ENCODE measurements around the gene TLR10. TPM values are rescaled to one million over a fixed set of nuclear protein-coding genes. Genes with fewer than 3 reads are reported as not detected.
"Not testable (repeated sequence)": the region's sequence is repeated elsewhere in the genome, so short reads cannot be mapped to it uniquely, and the experiment has no call there.

TLR10 gene
- total RNA-seq, 1 experiment from 2014 or later, result not detected

GRCh38 chr4:38774181-38774955, 8.4 kb downstream of the TLR10 start:
- in situ Hi-C loops (cut with HindIII; ENCODE audit: low sequenced_read_pairs), result no loop called here

GRCh38 chr4:38770281-38770680, 12.5 kb downstream of the TLR10 start:
- DNase-seq (ENCODE audit: low spot score); in situ Hi-C loops (cut with HindIII; ENCODE audit: low sequenced_read_pairs): not testable (repeated sequence)

More at GRCh38 chr4:38774181-38774955, 8.4 kb downstream of the TLR10 start:
- no peak for DNase-seq (ENCODE audit: low spot score)

GRCh38 chr4:38769857-38770256, 12.9 kb downstream of the TLR10 start:
- no peak for DNase-seq (ENCODE audit: low spot score)
- in situ Hi-C loops (cut with HindIII; ENCODE audit: low sequenced_read_pairs), result no loop called here

- in situ Hi-C loops (cut with HindIII; ENCODE audit: low sequenced_read_pairs), result no loop called here
Observed at GRCh38 chr4:38769441-38769840, 13.3 kb downstream of the TLR10 start.

GRCh38 chr4:38768968-38769394, 13.8 kb downstream of the TLR10 start:
- in situ Hi-C loops (cut with HindIII; ENCODE audit: low sequenced_read_pairs), result no loop called here
- no peak for DNase-seq (ENCODE audit: low spot score)

More at GRCh38 chr4:38769441-38769840, 13.3 kb downstream of the TLR10 start:
- no peak for DNase-seq (ENCODE audit: low spot score)

- in situ Hi-C loops (cut with HindIII; ENCODE audit: low sequenced_read_pairs), result not testable (repeated sequence)
Observed at GRCh38 chr4:38766940-38767339, 15.8 kb downstream of the TLR10 start.

GRCh38 chr4:38765382-38765781, 17.4 kb downstream of the TLR10 start:
- no peak for DNase-seq (ENCODE audit: low spot score)
- in situ Hi-C loops (cut with HindIII; ENCODE audit: low sequenced_read_pairs), result no loop called here

More at GRCh38 chr4:38766940-38767339, 15.8 kb downstream of the TLR10 start:
- not testable (repeated sequence) for DNase-seq (ENCODE audit: low spot score)

GRCh38 chr4:38764277-38764676, 18.5 kb downstream of the TLR10 start:
- no peak for DNase-seq (ENCODE audit: low spot score)
- in situ Hi-C loops (cut with HindIII; ENCODE audit: low sequenced_read_pairs), result no loop called here

GRCh38 chr4:38762560-38762959, 20.2 kb downstream of the TLR10 start:
- DNase-seq (ENCODE audit: low spot score), result no peak
- in situ Hi-C loops (cut with HindIII; ENCODE audit: low sequenced_read_pairs), result no loop called here

- in situ Hi-C loops (cut with HindIII; ENCODE audit: low sequenced_read_pairs), result no loop called here
Observed at GRCh38 chr4:38759790-38760122, 23.0 kb downstream of the TLR10 start.

GRCh38 chr4:38759113-38759789, 23.5 kb downstream of the TLR10 start:
- in situ Hi-C loops (cut with HindIII; ENCODE audit: low sequenced_read_pairs), result no loop called here
- DNase-seq (ENCODE audit: low spot score), result peak; percentile 68

More at GRCh38 chr4:38759790-38760122, 23.0 kb downstream of the TLR10 start:
- no peak for DNase-seq (ENCODE audit: low spot score)

- in situ Hi-C loops (cut with HindIII; ENCODE audit: low sequenced_read_pairs), result no loop called here
- DNase-seq (ENCODE audit: low spot score), result no peak
Observed at GRCh38 chr4:38757945-38758600, 24.7 kb downstream of the TLR10 start.

GRCh38 chr4:38752941-38753806, 29.6 kb downstream of the TLR10 start:
- DNase-seq (ENCODE audit: low spot score), result peak; percentile 47
- in situ Hi-C loops (cut with HindIII; ENCODE audit: low sequenced_read_pairs), result no loop called here

- in situ Hi-C loops (cut with HindIII; ENCODE audit: low sequenced_read_pairs), result no loop called here
- no peak for DNase-seq (ENCODE audit: low spot score)
Observed at GRCh38 chr4:38752372-38752940, 30.3 kb downstream of the TLR10 start.

- DNase-seq (ENCODE audit: low spot score), result peak; percentile 19
- in situ Hi-C loops (cut with HindIII; ENCODE audit: low sequenced_read_pairs), result no loop called here
Observed at GRCh38 chr4:38751341-38752010, 31.3 kb downstream of the TLR10 start.

GRCh38 chr4:38749336-38749735, 33.5 kb downstream of the TLR10 start:
- DNase-seq (ENCODE audit: low spot score), result no peak
- in situ Hi-C loops (cut with HindIII; ENCODE audit: low sequenced_read_pairs), result no loop called here

GRCh38 chr4:38747629-38748028, 35.2 kb downstream of the TLR10 start:
- in situ Hi-C loops (cut with HindIII; ENCODE audit: low sequenced_read_pairs), result no loop called here
- no peak for DNase-seq (ENCODE audit: low spot score)

GRCh38 chr4:38745881-38746280, 36.9 kb downstream of the TLR10 start:
- in situ Hi-C loops (cut with HindIII; ENCODE audit: low sequenced_read_pairs), result no loop called here
- no peak for DNase-seq (ENCODE audit: low spot score)
